T-helper 1 cell treated with Interleukin-12 subunit alpha and Interleukin-12 subunit beta and Interleukin-4 antibody, amounts not matched to agents 30 μg/mL and 1 μg/mL, for 36 hours (primary cell): ENCODE measurements around the gene BTG3.

ENCODE experiments used
- H3K27ac Mint-ChIP-seq: one replicate; pipeline ENCODE4 v1.8.0; 2021; ENCODE audit warnings: mild to moderate bottlenecking, mixed read lengths
- H3K27me3 Mint-ChIP-seq: one replicate; pipeline ENCODE4 v1.8.0; 2021; ENCODE audit warnings: low read depth, mixed read lengths
- H3K36me3 Mint-ChIP-seq: one replicate; pipeline ENCODE4 v1.8.0; 2021; ENCODE audit warnings: low read depth, mixed read lengths
- H3K4me1 Mint-ChIP-seq: one replicate; pipeline ENCODE4 v1.8.0; 2021; ENCODE audit warnings: low read depth, mixed read lengths
- H3K4me3 Mint-ChIP-seq: one replicate; pipeline ENCODE4 v1.8.0; 2021; ENCODE audit warnings: mild to moderate bottlenecking, moderate library complexity, mixed read lengths
- H3K9me3 Mint-ChIP-seq: one replicate; pipeline ENCODE4 v1.8.0; 2021; ENCODE audit warnings: mixed read lengths

The BTG3 gene, protein sequence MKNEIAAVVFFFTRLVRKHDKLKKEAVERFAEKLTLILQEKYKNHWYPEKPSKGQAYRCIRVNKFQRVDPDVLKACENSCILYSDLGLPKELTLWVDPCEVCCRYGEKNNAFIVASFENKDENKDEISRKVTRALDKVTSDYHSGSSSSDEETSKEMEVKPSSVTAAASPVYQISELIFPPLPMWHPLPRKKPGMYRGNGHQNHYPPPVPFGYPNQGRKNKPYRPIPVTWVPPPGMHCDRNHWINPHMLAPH

DNA sequence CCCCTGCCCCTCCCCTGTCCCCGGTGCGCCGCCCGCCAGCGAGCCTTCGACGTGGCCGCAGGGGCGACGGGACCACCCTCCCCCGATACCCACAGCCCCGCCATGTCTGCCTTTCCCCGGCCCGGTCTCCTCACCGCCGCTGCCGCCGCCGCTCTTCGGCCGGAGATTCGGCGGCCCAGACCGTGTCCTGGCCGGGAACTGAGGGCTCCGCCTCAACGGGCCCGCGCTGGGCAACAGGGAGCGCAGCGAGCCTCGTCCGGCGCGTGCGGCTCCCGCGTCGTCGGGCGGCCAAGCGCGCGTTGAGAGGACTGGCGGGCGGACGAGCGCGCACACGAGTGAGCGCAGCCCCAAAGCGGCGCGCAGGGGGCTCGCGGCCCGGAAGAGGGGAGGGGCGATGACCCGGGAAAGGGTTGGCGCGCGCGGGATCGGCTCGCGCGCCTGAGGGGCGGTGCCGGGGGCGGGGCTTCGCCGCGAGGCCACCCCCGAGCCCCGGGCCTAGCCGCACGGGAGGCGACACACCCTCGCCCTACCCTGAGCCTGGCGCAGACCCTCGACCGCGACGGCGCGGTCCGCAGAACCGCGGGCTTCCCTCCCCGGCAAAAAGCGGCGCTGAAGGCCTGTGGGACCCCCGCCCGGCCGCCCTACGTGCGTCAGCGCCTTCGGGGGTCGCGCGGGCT lies at the start of gene BTG3:
TSS of gene BTG3 (minus strand) at position 337 of the 677 bp plus-strand sequence. CDS start 3,757 bp downstream, outside the sequence.
- H3K27me3 Mint-ChIP-seq: no peaks in the 10 kb centered on the region
- H3K4me3 Mint-ChIP-seq: peak within 1 kb of the TSS; percentile 95
- H3K4me1 Mint-ChIP-seq: peaks cover 36% of the 10 kb centered on the region
- peaks cover 22% of the 10 kb centered on the region for H3K36me3 Mint-ChIP-seq
- peak within 1 kb of the TSS; percentile 100 for H3K27ac Mint-ChIP-seq
- H3K9me3 Mint-ChIP-seq: no peaks in the 10 kb centered on the region

DNA sequence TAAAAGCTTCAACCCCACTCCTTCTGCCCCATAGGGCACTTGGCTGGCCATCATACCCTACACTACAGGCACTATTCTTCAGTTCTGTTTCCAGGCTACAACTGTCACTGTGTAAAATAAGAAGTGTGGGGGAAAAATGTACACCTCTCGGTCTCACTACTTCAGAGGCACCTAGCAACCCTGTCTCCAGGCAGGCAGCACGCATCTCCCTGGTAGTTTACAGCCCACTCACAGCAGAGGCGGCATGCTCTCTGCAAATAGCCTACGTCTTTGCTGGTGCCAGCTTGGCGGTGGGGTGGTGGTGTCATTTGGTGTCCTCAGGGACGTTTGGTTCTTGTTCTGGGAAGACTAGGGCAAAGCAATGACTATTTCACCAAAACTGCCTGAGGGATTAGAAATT lies 48.2 kb upstream of the BTG3 start:
- Mint-ChIP-seq H3K4me1 (no peaks in the 10 kb centered on the region), H3K9me3 (no peaks in the 10 kb centered on the region), H3K27me3 (peaks cover 8% of the 10 kb centered on the region), H3K4me3 (no peak overlapping the region), H3K27ac (no peak overlapping the region), H3K36me3 (no peaks in the 10 kb centered on the region)

DNA sequence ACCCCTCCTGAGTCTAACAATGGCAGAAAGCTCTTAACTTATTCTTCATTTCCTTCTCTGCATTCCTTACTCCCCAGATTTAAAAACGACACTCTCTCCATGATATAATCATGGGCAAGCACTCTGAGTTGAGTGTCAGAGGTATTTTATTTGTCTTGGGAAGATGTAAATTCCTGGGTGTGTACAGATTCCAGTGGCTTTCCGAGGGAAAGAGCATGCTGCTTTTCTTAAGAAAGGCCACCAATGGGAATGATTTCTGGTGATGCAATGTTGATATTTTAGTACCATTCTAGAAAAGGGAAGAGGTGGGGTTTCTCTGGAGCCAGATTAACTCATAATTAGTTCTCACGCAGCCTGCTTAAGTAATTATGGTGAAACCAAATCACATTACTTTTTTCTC lies 47.8 kb upstream of the BTG3 start:
- Mint-ChIP-seq H3K4me1 (no peaks in the 10 kb centered on the region), H3K9me3 (no peaks in the 10 kb centered on the region), H3K4me3 (no peak overlapping the region), H3K36me3 (no peaks in the 10 kb centered on the region), H3K27ac (no peak overlapping the region), H3K27me3 (peaks cover 6% of the 10 kb centered on the region)

DNA sequence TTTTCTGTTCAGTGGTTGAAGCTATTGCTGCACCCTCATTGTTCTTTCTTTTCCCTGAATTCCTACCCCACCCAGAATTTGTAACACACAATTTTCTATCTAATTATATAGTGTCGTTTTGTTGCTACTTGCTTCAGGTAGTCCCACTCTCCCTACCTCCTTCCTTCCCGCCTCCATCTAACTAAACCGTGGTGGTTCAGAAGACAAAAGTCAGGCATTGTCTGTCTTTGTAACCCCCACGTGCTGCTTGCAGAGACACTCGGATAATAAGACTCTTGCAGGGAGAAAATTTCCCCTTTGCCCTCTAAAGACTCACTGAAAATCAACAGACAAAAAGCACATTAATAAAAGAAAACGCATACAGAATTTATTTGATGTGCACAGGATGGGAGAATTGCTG lies 46.2 kb upstream of the BTG3 start:
- Mint-ChIP-seq H3K36me3 (no peaks in the 10 kb centered on the region), H3K27me3 (peaks cover 4% of the 10 kb centered on the region), H3K4me3 (no peak overlapping the region), H3K27ac (no peak overlapping the region), H3K9me3 (no peaks in the 10 kb centered on the region), H3K4me1 (no peaks in the 10 kb centered on the region)

DNA sequence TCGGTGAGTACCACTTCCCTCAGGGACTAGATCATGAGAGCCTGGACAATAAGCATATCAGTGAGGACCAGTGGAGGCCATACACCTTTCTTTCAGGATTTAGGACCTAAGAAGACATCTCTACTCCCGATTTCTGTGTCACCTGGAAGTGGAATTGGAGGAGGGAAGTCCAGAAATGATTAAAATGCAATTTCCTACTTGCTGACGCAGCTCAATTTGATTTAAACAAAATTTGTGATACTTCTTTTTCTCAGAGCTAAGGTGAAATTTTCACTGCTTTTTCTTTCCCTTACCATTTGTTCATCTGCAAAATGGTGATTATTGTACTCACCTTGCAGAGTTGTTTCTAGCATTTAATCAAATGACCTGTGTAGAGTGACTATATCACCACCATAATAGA lies 38.8 kb upstream of the BTG3 start:
- Mint-ChIP-seq H3K4me1 (no peaks in the 10 kb centered on the region), H3K4me3 (no peak overlapping the region), H3K27me3 (peaks cover 7% of the 10 kb centered on the region), H3K27ac (no peak overlapping the region), H3K36me3 (no peaks in the 10 kb centered on the region), H3K9me3 (no peaks in the 10 kb centered on the region)

DNA sequence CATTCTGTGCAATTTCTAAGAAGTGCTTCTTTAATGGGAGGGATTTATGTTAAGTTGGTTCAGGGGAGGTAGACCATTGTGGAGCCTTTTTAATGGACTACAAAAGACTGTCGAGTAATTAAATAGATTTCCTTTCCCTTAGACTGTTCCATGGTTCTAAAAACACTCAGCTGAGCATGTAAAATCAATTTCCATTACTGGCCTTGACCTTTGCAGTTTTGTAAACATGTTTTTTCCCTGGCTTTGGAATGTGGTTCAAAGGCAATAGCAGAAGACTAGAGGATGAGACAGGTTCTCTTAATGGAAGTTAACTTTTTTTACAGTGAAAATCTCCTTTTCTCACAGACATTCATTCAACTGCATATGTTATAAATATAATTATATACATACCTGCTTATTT lies 37.6 kb upstream of the BTG3 start:
- H3K9me3 Mint-ChIP-seq: no peaks in the 10 kb centered on the region
- H3K27me3 Mint-ChIP-seq: peaks cover 4% of the 10 kb centered on the region
- no peaks in the 10 kb centered on the region for H3K4me1 Mint-ChIP-seq
- H3K4me3 Mint-ChIP-seq: no peak overlapping the region
- H3K36me3 Mint-ChIP-seq: no peaks in the 10 kb centered on the region
- H3K27ac Mint-ChIP-seq: no peak overlapping the region

DNA sequence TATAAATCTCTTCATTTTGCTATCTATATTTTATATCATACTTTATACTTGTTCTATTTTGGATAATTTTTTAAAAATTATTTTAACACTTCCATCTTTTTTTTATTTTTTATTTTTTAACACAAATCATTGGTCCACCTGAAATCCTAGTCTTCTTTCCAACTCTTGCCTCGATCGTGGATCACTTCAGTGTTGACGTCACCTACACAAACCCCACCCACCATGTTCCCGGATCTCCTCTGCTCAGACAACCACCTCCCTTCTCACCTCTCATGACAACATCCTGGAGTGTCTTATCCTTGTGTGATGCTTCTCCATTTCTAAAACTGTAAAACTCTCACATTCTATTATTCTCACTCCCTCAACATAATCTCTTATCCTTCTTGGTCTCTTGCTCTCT lies 34.1 kb upstream of the BTG3 start:
- H3K27ac Mint-ChIP-seq: no peak overlapping the region
- peaks cover 3% of the 10 kb centered on the region for H3K27me3 Mint-ChIP-seq
- H3K4me3 Mint-ChIP-seq: no peak overlapping the region
- H3K36me3 Mint-ChIP-seq: no peaks in the 10 kb centered on the region
- H3K9me3 Mint-ChIP-seq: no peaks in the 10 kb centered on the region
- H3K4me1 Mint-ChIP-seq: no peaks in the 10 kb centered on the region

DNA sequence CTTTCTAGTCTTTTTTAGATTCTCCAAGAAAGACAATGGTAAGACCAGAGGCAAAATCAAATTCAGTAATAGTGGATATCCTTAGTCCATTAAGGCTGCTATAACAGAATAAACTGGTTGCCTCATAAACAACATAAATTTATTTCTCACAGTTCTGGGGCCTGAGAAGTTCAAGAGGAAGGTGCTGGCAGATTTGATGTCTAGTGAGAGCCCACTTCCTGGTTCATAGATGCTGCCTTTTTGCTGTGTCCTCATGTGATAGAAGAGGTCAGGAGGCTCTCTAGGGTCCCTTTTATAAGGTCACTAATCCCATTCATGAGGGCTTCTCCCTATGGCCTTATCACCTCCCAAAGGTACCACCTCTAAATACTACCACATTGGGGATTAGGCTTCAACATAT lies 31.5 kb upstream of the BTG3 start:
- no peaks in the 10 kb centered on the region for H3K36me3 Mint-ChIP-seq
- peaks cover 3% of the 10 kb centered on the region for H3K27me3 Mint-ChIP-seq
- H3K4me3 Mint-ChIP-seq: no peak overlapping the region
- no peak overlapping the region for H3K27ac Mint-ChIP-seq
- peaks cover 3% of the 10 kb centered on the region for H3K9me3 Mint-ChIP-seq
- H3K4me1 Mint-ChIP-seq: no peaks in the 10 kb centered on the region

DNA sequence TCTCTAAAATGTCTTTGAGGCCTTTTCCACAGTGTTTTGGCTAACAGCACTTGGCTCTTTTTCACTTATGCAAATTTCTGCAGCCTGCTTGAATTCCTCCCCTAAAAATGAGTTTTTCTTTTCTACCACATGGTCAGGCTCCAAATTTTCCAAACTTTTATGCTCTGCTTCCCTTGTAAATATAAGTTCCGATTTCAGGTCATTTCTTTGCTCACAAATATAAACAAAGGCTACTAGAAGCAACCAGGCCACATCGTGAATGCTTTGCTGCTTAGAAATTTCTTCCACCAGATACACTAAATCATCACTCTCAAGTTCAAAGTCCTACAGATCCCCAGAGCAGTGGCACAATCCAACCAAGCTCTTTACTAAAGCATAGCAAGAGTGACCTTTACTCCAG lies 28.1 kb upstream of the BTG3 start:
- Mint-ChIP-seq H3K27me3 (no peaks in the 10 kb centered on the region), H3K9me3 (peaks cover 3% of the 10 kb centered on the region), H3K36me3 (no peaks in the 10 kb centered on the region), H3K27ac (no peak overlapping the region), H3K4me1 (no peaks in the 10 kb centered on the region), H3K4me3 (no peak overlapping the region)

DNA sequence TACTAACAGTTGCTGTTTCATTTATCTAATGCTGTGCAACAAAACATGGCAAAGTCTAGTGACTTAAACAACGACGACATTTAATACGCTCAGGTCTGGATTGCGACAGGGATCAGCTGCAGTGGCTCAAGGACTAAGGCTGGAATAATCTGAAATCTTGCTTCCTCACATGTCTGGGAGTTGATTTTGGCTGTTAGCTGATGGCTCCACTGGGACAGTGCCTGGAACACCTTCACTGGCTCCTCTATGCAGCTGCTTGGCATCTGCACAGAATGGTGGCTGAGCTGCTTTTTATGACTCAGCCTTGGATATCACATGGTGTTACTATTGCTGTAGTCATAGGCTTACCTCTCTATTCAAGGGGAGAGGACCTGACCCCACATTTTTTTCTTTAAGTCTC lies 24.0 kb upstream of the BTG3 start:
- Mint-ChIP-seq H3K4me1 (no peaks in the 10 kb centered on the region), H3K4me3 (no peak overlapping the region)

DNA sequence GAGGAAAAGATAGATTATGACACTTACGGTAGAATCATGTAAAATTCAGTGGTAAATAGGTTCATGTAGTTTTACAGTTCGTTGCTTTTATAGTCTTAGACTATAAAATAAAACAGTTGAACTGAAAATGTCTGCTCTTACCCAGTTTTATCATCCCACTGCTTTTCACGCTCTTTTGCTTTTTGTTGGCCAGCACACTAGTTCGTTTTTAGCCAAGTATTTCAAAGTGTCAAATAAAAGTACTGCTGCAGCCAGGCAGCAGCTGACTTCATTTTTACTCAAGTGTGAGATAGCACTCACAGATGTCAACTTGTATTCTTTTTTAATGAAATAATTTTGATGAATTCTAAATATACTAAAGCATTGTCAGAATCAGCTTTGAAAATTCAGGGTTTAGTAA lies 18.5 kb upstream of the BTG3 start:
- H3K27me3 Mint-ChIP-seq: peaks cover 9% of the 10 kb centered on the region
- no peaks in the 10 kb centered on the region for H3K4me1 Mint-ChIP-seq
- no peak overlapping the region for H3K27ac Mint-ChIP-seq
- no peak overlapping the region for H3K4me3 Mint-ChIP-seq
- no peaks in the 10 kb centered on the region for H3K9me3 Mint-ChIP-seq
- no peaks in the 10 kb centered on the region for H3K36me3 Mint-ChIP-seq

More for the DNA sequence above, 24.0 kb upstream of the BTG3 start:
- H3K9me3 Mint-ChIP-seq: peaks cover 3% of the 10 kb centered on the region
- H3K36me3 Mint-ChIP-seq: no peaks in the 10 kb centered on the region
- peaks cover 3% of the 10 kb centered on the region for H3K27me3 Mint-ChIP-seq
- H3K27ac Mint-ChIP-seq: no peak overlapping the region

DNA sequence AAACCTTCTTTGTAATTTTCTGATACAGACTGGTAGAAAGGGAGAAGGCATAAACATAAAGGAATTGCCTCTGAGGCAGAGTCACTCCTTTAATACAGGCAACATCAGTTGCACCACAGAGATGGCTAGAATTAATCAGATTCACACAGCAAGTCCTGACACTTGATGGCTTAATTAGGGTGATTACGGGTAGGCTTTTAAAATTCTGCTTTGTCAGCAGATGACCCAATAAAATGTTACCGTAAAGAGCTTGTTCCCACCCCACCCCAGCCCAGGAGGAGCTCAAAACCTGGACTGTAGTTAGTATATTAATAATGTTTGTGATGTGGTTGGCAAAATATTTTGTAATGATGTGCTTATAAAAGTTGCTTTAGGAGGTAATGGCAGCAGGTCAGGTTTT lies 9.3 kb upstream of the BTG3 start:
- no peaks in the 10 kb centered on the region for H3K4me1 Mint-ChIP-seq
- peaks cover 29% of the 10 kb centered on the region for H3K27me3 Mint-ChIP-seq
- H3K27ac Mint-ChIP-seq: no peak overlapping the region
- H3K9me3 Mint-ChIP-seq: no peaks in the 10 kb centered on the region
- H3K36me3 Mint-ChIP-seq: no peaks in the 10 kb centered on the region
- no peak overlapping the region for H3K4me3 Mint-ChIP-seq

DNA sequence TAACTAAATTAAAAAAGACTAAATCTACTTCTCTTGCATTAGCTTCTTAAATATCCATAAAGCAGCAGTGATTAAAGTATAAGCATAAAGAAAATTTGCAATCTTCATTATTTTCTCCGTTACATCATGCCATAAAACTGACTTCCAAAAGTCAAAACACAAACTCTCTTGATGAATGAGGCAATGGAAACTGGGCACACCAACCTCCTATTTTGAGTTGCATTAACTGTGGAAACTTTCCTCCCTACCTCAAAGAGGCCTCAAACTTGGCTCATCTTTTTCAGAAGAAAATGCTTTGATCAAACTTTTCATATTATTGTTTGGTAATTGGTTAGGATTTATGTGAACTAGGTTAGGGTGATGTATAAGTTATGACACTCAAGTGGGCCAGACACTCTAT lies 4.1 kb upstream of the BTG3 start:
- H3K4me1 Mint-ChIP-seq: peaks cover 8% of the 10 kb centered on the region
- no peaks in the 10 kb centered on the region for H3K9me3 Mint-ChIP-seq
- H3K27ac Mint-ChIP-seq: no peak overlapping the region
- H3K36me3 Mint-ChIP-seq: no peaks in the 10 kb centered on the region
- no peaks in the 10 kb centered on the region for H3K27me3 Mint-ChIP-seq
- H3K4me3 Mint-ChIP-seq: no peak overlapping the region

DNA sequence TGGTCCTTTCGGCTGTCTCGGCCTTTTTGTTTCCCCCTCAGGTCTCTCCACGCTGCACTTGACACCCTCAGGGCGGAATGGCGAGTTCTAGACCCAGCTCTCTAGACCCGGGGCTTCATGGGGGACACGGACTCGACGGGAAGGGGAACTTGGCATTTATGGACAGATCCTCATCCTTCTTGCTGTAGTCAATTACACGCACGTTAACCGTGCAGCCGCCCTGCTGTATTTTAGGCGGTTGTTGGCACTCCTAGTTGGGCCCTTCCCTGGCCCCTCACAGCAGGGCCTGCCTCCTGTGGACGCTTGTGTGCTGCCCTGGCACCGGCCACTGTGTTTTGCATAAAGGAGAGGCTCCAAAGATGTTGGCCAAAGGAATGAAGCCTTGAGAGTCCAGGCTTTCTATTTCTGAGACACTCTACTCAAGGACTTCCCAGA lies 558 bp upstream of the BTG3 start:
- Mint-ChIP-seq H3K4me1 (peaks cover 30% of the 10 kb centered on the region), H3K4me3 (peak overlapping the region; percentile 66), H3K27ac (peak overlapping the region; percentile 72), H3K36me3 (peaks cover 16% of the 10 kb centered on the region), H3K27me3 (no peaks in the 10 kb centered on the region), H3K9me3 (no peaks in the 10 kb centered on the region)

DNA sequence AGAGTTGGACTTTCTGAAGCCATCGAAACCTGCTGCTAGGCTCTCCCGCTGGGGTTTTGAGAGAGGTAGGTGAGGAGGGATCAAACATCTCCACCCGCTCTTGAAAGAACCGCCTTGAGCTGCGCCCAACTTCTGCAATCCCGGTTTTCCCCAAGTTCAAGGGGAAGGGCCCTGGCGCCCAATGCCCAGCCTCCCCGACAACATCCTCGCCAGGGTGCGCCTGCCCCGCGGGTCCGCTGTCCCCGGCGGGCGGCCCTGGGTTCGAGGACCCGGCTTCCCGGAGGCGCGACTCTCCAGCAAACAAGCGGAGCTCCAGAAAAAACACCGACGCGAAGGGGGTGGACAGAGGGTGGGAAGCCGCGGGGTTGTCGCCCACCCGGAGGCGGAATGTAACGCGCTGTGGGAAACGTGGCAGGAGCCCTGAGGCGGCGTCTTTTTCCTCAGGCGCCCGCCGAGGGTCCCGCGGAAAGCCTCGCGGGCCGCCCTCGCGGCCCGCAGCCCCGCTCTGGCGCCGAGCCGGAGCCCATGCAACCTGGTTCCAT lies 607 bp downstream of the BTG3 start:
- Mint-ChIP-seq H3K9me3 (no peaks in the 10 kb centered on the region), H3K4me1 (peaks cover 41% of the 10 kb centered on the region), H3K4me3 (peak overlapping the region; percentile 95), H3K27ac (peak overlapping the region; percentile 100), H3K27me3 (no peaks in the 10 kb centered on the region), H3K36me3 (peaks cover 27% of the 10 kb centered on the region)
